H1 (cell line): Measurements from ENCODE around the gene PANX3. TPM values are rescaled to one million over a fixed set of nuclear protein-coding genes. Genes with fewer than 3 reads are reported as not detected.

ENCODE experiments used
- CBX5 ChIP-seq: fragments of 300-800, 300-1000 bp; sonication (generic); IDR thresholded peaks from 2 replicates; pipeline ENCODE4 v1.7.1; 2016; ENCODE audit warnings: antibody characterized with exemption, low read length, low read depth
- EGR1 ChIP-seq: IDR thresholded peaks from 2 replicates; pipeline ENCODE4 v1.6.1; 2011; ENCODE audit warnings: low read depth, low read length, borderline replicate concordance
- SIRT6 ChIP-seq: IDR thresholded peaks from one replicate; pipeline ENCODE4 v1.7.1; 2012; ENCODE audit warnings: low read length, inconsistent platforms
- USF2 ChIP-seq: IDR thresholded peaks from 2 replicates; pipeline ENCODE4 v1.6.1; 2011; ENCODE audit warnings: low read length, improper control_type of control experiment
- polyA plus RNA-seq, 7 experiments: library from polyadenylated mRNA; depleted of rRNA in 3 of 7; stranded (reverse) in 5 of 7; unstranded in 2 of 7; fragments of >200 nt in 5 of 7; fragments of 200-250 nt in 2 of 7; gene quantifications; 1 replicate in 5 of 7; 2 replicates in 1 of 7; 4 replicates in 1 of 7; pipeline versions ENCODE4 v1.2.1 to v1.2.3, GENCODE V29; 2011 to 2013; ENCODE audit warnings: missing spikeins in 2 of 7, mixed read lengths in 2 of 7
- total RNA-seq: library from RNA; stranded (reverse); fragmentation: NEBNext Ultra II Directional; extraction: Animal tissue kit (Norgen Biotek cat#: 25700); gene quantifications from 2 replicates; pipeline ENCODE4 v1.2.1, GENCODE V29; 2021

Gene PANX3
- total and polyA plus RNA-seq, 2 of the 8 experiments (the other 6 are each of a cell fraction or from before 2014, with no cell fraction given): not detected

- TF ChIP-seq EGR1: no peak
- no peak for TF ChIP-seq USF2
- no peak for TF ChIP-seq CBX5
- no peak for TF ChIP-seq SIRT6
These were observed 817 bp downstream of the PANX3 start (continued) for GRCh38 chr11:124612045-124612444.
